MCF 10A (cell line): ENCODE results near the gene DCAF7. TPM values are rescaled to one million over a fixed set of nuclear protein-coding genes. Genes with fewer than 3 reads are reported as not detected.

Experiments
- BruUV-seq: library from RNA; stranded (reverse); fragments of 400-500 nt; replicated peaks from 2 replicates; lab custom pipeline; 2021; lab: Mats Ljungman, UMichigan
- CTCF ChIA-PET: fragments of 300-600 bp; sonication (Branson Sonifier 250); formaldehyde crosslinking; extraction: SDS; loops from one replicate; lab custom pipeline; 2021; ENCODE audit warnings: antibody characterized with exemption, inconsistent platforms; lab: Yijun Ruan, JAX
- POLR2A ChIA-PET: fragments of 300-600, 350-650 bp; sonication (Branson Sonifier 250); formaldehyde crosslinking; extraction: SDS; loops from one replicate; lab custom pipeline; 2020; ENCODE audit warnings: antibody characterized with exemption, inconsistent platforms; lab: Yijun Ruan, JAX
- DNase-seq: peaks from one replicate; pipeline ENCODE4 v3.0.0-alpha.2; 2018; ENCODE audit not compliant: unreplicated experiment
- H3K27ac Mint-ChIP-seq: one replicate; pipeline ENCODE4 v1.8.0; 2022; ENCODE audit warnings: mild to moderate bottlenecking, low read depth, mixed read lengths; ENCODE audit not compliant: unreplicated experiment
- H3K27me3 Mint-ChIP-seq: one replicate; pipeline ENCODE4 v1.8.0; 2022; ENCODE audit warnings: mixed read lengths; ENCODE audit not compliant: insufficient read depth, unreplicated experiment
- H3K36me3 Mint-ChIP-seq: one replicate; pipeline ENCODE4 v1.8.0; 2022; ENCODE audit warnings: mild to moderate bottlenecking, moderate library complexity, mixed read lengths; ENCODE audit not compliant: insufficient read depth, unreplicated experiment
- H3K4me1 Mint-ChIP-seq: one replicate; pipeline ENCODE4 v1.8.0; 2022; ENCODE audit warnings: mixed read lengths; ENCODE audit not compliant: insufficient read depth, unreplicated experiment
- H3K4me3 Mint-ChIP-seq: one replicate; pipeline ENCODE4 v1.8.0; 2022; ENCODE audit warnings: mild to moderate bottlenecking, moderate library complexity, mixed read lengths; ENCODE audit not compliant: unreplicated experiment
- H3K9me3 Mint-ChIP-seq: one replicate; pipeline ENCODE4 v1.8.0; 2022; ENCODE audit warnings: mixed read lengths; ENCODE audit not compliant: unreplicated experiment
- CTCF ChIP-seq: fragments of 200-600 bp; IDR thresholded peaks from one replicate; pipeline ENCODE4 v1.8.0; 2022; ENCODE audit warnings: antibody characterized with exemption, mild to moderate bottlenecking; ENCODE audit not compliant: unreplicated experiment
- intact Hi-C: fragments of 100-400 bp; cut with micrococcal nuclease; formaldehyde crosslinking; loops from 2 replicates; pipeline ENCODE4 v1.14.1; 2022
- total RNA-seq: library from RNA; stranded (reverse); gene quantifications from 2 replicates; pipeline ENCODE4 v1.2.3, GENCODE V29; 2022

DCAF7 gene
- total RNA-seq, 1 experiment from 2014 or later: 81.6 TPM

- no TSS peak for BruUV-seq
- CTCF ChIA-PET: no interaction called here
- H3K36me3 Mint-ChIP-seq: peaks cover 23% of the 10 kb centered on the region
These were observed 91.6 kb downstream of the DCAF7 start for GRCh38 chr17:63641692-63642448.

More at GRCh38 chr17:63641692-63642448, 91.6 kb downstream of the DCAF7 start:
- DNase-seq: no peak
- Mint-ChIP-seq H3K4me3 (no peak overlapping the region), H3K27me3 (no peaks in the 10 kb centered on the region), H3K27ac (no peak overlapping the region), H3K4me1 (peaks cover 16% of the 10 kb centered on the region), H3K9me3 (no peaks in the 10 kb centered on the region)
- POLR2A ChIA-PET: no interaction called here
- TF ChIP-seq CTCF: no peak
- intact Hi-C loops: no loop called here

Other genes starting within 250 kb of the DCAF7 start
- gene CYB561, start 104.2 kb upstream of the DCAF7 start, total RNA-seq: 57.2 and 62.0 TPM in 2 replicates
- gene ACE, start 73.4 kb upstream of the DCAF7 start, total RNA-seq: 0.30 and 0.39 TPM in 2 replicates
- not detected in 2 replicates for gene KCNH6, start 27.1 kb upstream of the DCAF7 start, total RNA-seq
- 36.5 and 38.7 TPM in 2 replicates for gene TACO1, start 50.4 kb downstream of the DCAF7 start, total RNA-seq
- gene MAP3K3, start 71.9 kb downstream of the DCAF7 start, total RNA-seq: 12.8 and 13.8 TPM in 2 replicates
- gene LIMD2, start 149.6 kb downstream of the DCAF7 start, total RNA-seq: 0.56 and 0.93 TPM in 2 replicates
- gene STRADA, start 191.3 kb downstream of the DCAF7 start, total RNA-seq: 36.5 and 36.6 TPM in 2 replicates
- gene CCDC47, start 223.1 kb downstream of the DCAF7 start, total RNA-seq: 86.4 and 114 TPM in 2 replicates
- gene DDX42, start 223.7 kb downstream of the DCAF7 start, total RNA-seq: 137 and 144 TPM in 2 replicates